8988T (cell line): ENCODE data around the gene SH3RF1.
A peak's percentile ranks its signal among the peaks of the same experiment; 100 is the strongest.
"Not testable (repeated sequence)": the region's sequence is repeated elsewhere in the genome, so short reads cannot be mapped to it uniquely, and the experiment has no call there.

Experiments used
- DNase-seq: peaks from one replicate; pipeline ENCODE4 v3.0.0; 2011

SH3RF1 gene

GRCh38 chr4:169270810-169271691 is at the start of gene SH3RF1:
Gene SH3RF1, minus strand, starts transcription at chr4:169270956. Its CDS starts 1,744 bp downstream, at chr4:169269212.
- DNase-seq = peak; percentile 60

GRCh38 chr4:169315530-169316343 is 45.0 kb upstream of the SH3RF1 start:
- no peak for DNase-seq

- no peak for DNase-seq
These were observed 44.1 kb upstream of the SH3RF1 start for GRCh38 chr4:169314906-169315305.

- DNase-seq = no peak
These were observed 43.0 kb upstream of the SH3RF1 start for GRCh38 chr4:169313732-169314131.

GRCh38 chr4:169312690-169313422 is 42.1 kb upstream of the SH3RF1 start:
- DNase-seq = no peak

- DNase-seq = peak; percentile 49
These were observed 41.0 kb upstream of the SH3RF1 start for GRCh38 chr4:169311643-169312365.

GRCh38 chr4:169309326-169309967 is 38.7 kb upstream of the SH3RF1 start:
- DNase-seq = no peak

GRCh38 chr4:169307576-169307975 is 36.8 kb upstream of the SH3RF1 start:
- no peak for DNase-seq

- no peak for DNase-seq
These were observed 34.9 kb upstream of the SH3RF1 start for GRCh38 chr4:169305651-169306050.

- no peak for DNase-seq
These were observed 34.4 kb upstream of the SH3RF1 start for GRCh38 chr4:169305173-169305572.

- no peak for DNase-seq
These were observed 25.1 kb upstream of the SH3RF1 start for GRCh38 chr4:169295822-169296221.

GRCh38 chr4:169293343-169294176 is 22.8 kb upstream of the SH3RF1 start:
- no peak for DNase-seq

- not testable (repeated sequence) for DNase-seq
These were observed 17.2 kb upstream of the SH3RF1 start for GRCh38 chr4:169287983-169288382.

GRCh38 chr4:169286562-169287301 is 16.0 kb upstream of the SH3RF1 start:
- DNase-seq = no peak

- no peak for DNase-seq
These were observed 12.4 kb upstream of the SH3RF1 start for GRCh38 chr4:169283114-169283509.

- DNase-seq = no peak
These were observed 11.8 kb upstream of the SH3RF1 start for GRCh38 chr4:169282429-169283113.

GRCh38 chr4:169279108-169279507 is 8.4 kb upstream of the SH3RF1 start:
- DNase-seq = no peak

GRCh38 chr4:169278624-169279023 is 7.9 kb upstream of the SH3RF1 start:
- DNase-seq = no peak

GRCh38 chr4:169277838-169278237 is 7.1 kb upstream of the SH3RF1 start:
- not testable (repeated sequence) for DNase-seq

- no peak for DNase-seq
These were observed 4.4 kb upstream of the SH3RF1 start for GRCh38 chr4:169275180-169275579.
